GM21390 (cell line): Measurements from ENCODE around the gene EIF3C.
"Not testable (repeated sequence)": the region's sequence is repeated elsewhere in the genome, so short reads cannot be mapped to it uniquely, and the experiment has no call there.

ENCODE experiments used
- ATAC-seq: cut with Tn5 transposase; IDR thresholded peaks from one replicate; pipeline ENCODE4 v1.9.1; 2021; ENCODE audit not compliant: unreplicated experiment

EIF3C gene

GRCh38 chr16:28711220-28712083, at the start of gene EIF3C:
Gene EIF3C, plus strand, starts transcription at chr16:28711464. Its CDS starts 223 bp downstream, at chr16:28711687.
- peak; percentile 98 for ATAC-seq

- not testable (repeated sequence) for ATAC-seq
These were observed 45.0 kb upstream of the EIF3C start for GRCh38 chr16:28666264-28666663.

- ATAC-seq = not testable (repeated sequence)
These were observed 43.8 kb upstream of the EIF3C start for GRCh38 chr16:28667480-28667879.

GRCh38 chr16:28668199-28668598, 43.1 kb upstream of the EIF3C start:
- not testable (repeated sequence) for ATAC-seq

GRCh38 chr16:28688327-28688952, 22.8 kb upstream of the EIF3C start:
- ATAC-seq = not testable (repeated sequence)

- not testable (repeated sequence) for ATAC-seq
These were observed 21.8 kb upstream of the EIF3C start for GRCh38 chr16:28689425-28689824.

GRCh38 chr16:28691722-28692121, 19.5 kb upstream of the EIF3C start:
- ATAC-seq = not testable (repeated sequence)

- not testable (repeated sequence) for ATAC-seq
These were observed 17.9 kb upstream of the EIF3C start for GRCh38 chr16:28693257-28693950.

- ATAC-seq = not testable (repeated sequence)
These were observed 11.5 kb upstream of the EIF3C start for GRCh38 chr16:28699792-28700191.

- not testable (repeated sequence) for ATAC-seq
These were observed 10.9 kb upstream of the EIF3C start for GRCh38 chr16:28700349-28700748.

- not testable (repeated sequence) for ATAC-seq
These were observed 9.9 kb upstream of the EIF3C start for GRCh38 chr16:28701384-28701783.

- not testable (repeated sequence) for ATAC-seq
These were observed 7.0 kb upstream of the EIF3C start for GRCh38 chr16:28704246-28704645.

- not testable (repeated sequence) for ATAC-seq
These were observed 11.8 kb downstream of the EIF3C start for GRCh38 chr16:28722852-28723650.

GRCh38 chr16:28731253-28731652, 20.0 kb downstream of the EIF3C start:
- not testable (repeated sequence) for ATAC-seq

GRCh38 chr16:28732455-28733124, 21.3 kb downstream of the EIF3C start:
- not testable (repeated sequence) for ATAC-seq

GRCh38 chr16:28739787-28740186, 28.5 kb downstream of the EIF3C start:
- ATAC-seq = not testable (repeated sequence)

- ATAC-seq = not testable (repeated sequence)
These were observed 29.4 kb downstream of the EIF3C start for GRCh38 chr16:28740631-28741030.

GRCh38 chr16:28741295-28741694, 30.0 kb downstream of the EIF3C start:
- not testable (repeated sequence) for ATAC-seq

- ATAC-seq = not testable (repeated sequence)
These were observed 35.5 kb downstream of the EIF3C start for GRCh38 chr16:28746618-28747350.
